Neural cell (in vitro differentiated cells): ENCODE results near the gene OTOG.

ENCODE experiments used
- CTCF ChIP-seq: fragments of 450-650 bp; IDR thresholded peaks from 2 replicates; pipeline ENCODE4 v1.5.1; 2014; ENCODE audit warnings: antibody characterized with exemption, mild to moderate bottlenecking, moderate library complexity; ENCODE audit not compliant: poor library complexity, severe bottlenecking
- EZH2 ChIP-seq: fragments of 200-600, 300-800 bp; shearing (Covaris generic), sonication (generic); IDR thresholded peaks from 2 replicates; pipeline ENCODE4 v1.6.1; 2014; ENCODE audit warnings: antibody characterized with exemption, low read length, borderline replicate concordance, mild to moderate bottlenecking; ENCODE audit not compliant: insufficient read depth, poor library complexity, severe bottlenecking
- POLR2AphosphoS5 ChIP-seq: IDR thresholded peaks from 2 replicates; pipeline ENCODE4 v1.6.1; 2012
- TAF1 ChIP-seq: IDR thresholded peaks from 2 replicates; pipeline ENCODE4 v1.6.1; 2012; ENCODE audit warnings: low read depth

- no peak for TF ChIP-seq CTCF
- TF ChIP-seq EZH2: no peak
- TF ChIP-seq TAF1: no peak
- TF ChIP-seq POLR2AphosphoS5: no peak
Observed at GRCh38 chr11:17635551-17635938, 88.5 kb downstream of the OTOG start.
